Measurements from ENCODE around the gene UNC13A.

- TF ChIP-seq CTCF (IDR thresholded peaks at IDR 0.05) (no peak), POLR2A (IDR thresholded peaks at IDR 0.05) (no peak), EP300 (IDR thresholded peaks at IDR 0.05) (no peak)
Observed at GRCh38 chr19:17695198-17695597, 7.0 kb upstream of the UNC13A start.

All from tibial nerve (tissue), 4 donors.